Endometrial microvascular endothelial cells (primary cell): ENCODE data around the gene SYNJ2. TPM values are rescaled to one million over a fixed set of nuclear protein-coding genes. Genes with fewer than 3 reads are reported as not detected.
"Not testable (repeated sequence)": the region's sequence is repeated elsewhere in the genome, so short reads cannot be mapped to it uniquely, and the experiment has no call there.

Experiments used
- in situ Hi-C: cut with HindIII; loops from 2 replicates; pipeline ENCODE4 v1.10.0; 2017; ENCODE audit warnings: low sequenced_read_pairs, low pct_unique_long_range_greater_than_20kb; ENCODE audit errors: inconsistent ontology term
- total RNA-seq: library from RNA; depleted of rRNA; stranded (reverse); fragments of >200 nt; gene quantifications from one replicate; pipeline ENCODE4 v1.2.3, GENCODE V29; 2015; ENCODE audit errors: inconsistent ontology term

The SYNJ2 gene, protein sequence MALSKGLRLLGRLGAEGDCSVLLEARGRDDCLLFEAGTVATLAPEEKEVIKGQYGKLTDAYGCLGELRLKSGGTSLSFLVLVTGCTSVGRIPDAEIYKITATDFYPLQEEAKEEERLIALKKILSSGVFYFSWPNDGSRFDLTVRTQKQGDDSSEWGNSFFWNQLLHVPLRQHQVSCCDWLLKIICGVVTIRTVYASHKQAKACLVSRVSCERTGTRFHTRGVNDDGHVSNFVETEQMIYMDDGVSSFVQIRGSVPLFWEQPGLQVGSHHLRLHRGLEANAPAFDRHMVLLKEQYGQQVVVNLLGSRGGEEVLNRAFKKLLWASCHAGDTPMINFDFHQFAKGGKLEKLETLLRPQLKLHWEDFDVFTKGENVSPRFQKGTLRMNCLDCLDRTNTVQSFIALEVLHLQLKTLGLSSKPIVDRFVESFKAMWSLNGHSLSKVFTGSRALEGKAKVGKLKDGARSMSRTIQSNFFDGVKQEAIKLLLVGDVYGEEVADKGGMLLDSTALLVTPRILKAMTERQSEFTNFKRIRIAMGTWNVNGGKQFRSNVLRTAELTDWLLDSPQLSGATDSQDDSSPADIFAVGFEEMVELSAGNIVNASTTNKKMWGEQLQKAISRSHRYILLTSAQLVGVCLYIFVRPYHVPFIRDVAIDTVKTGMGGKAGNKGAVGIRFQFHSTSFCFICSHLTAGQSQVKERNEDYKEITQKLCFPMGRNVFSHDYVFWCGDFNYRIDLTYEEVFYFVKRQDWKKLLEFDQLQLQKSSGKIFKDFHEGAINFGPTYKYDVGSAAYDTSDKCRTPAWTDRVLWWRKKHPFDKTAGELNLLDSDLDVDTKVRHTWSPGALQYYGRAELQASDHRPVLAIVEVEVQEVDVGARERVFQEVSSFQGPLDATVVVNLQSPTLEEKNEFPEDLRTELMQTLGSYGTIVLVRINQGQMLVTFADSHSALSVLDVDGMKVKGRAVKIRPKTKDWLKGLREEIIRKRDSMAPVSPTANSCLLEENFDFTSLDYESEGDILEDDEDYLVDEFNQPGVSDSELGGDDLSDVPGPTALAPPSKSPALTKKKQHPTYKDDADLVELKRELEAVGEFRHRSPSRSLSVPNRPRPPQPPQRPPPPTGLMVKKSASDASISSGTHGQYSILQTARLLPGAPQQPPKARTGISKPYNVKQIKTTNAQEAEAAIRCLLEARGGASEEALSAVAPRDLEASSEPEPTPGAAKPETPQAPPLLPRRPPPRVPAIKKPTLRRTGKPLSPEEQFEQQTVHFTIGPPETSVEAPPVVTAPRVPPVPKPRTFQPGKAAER (N-terminal part only)
- total RNA-seq: 66.0 TPM

DNA sequence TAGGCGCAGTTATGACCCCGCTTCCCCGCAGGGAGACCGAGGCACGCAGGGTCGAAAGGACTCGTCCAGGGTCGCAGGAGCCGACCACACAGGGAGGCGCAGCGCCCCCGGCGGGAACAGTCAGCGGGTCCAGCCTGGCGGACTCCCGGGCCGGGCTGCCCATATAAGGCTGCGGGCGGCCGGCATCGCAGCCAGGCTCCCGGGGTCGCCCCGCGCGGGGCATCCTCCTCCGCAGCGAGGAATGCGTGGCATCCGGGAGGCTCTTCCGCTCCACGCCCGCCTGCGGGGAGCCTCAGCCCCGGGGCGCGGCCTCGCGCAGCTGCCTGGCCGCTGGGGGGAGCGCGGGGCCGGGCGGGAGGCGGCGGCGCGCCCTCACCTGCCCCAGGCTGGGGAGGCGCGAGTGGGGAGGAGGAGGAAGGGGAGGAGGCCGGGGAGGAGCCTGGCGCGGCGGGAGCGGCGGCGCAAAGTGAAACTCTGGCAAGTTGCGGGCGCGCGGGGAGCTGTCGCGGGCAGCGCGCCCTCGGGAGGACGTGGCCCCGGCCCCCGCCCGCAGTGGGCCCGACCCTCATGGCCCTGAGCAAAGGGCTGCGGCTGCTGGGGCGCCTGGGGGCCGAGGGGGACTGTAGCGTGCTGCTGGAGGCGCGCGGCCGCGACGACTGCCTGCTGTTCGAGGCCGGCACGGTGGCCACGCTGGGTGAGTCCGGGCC is at the start of gene SYNJ2:
TSS of gene SYNJ2 (plus strand) at position 469 of the 707 bp plus-strand sequence. CDS start at position 568, 99 bp downstream.
- in situ Hi-C loops: no loop called here

DNA sequence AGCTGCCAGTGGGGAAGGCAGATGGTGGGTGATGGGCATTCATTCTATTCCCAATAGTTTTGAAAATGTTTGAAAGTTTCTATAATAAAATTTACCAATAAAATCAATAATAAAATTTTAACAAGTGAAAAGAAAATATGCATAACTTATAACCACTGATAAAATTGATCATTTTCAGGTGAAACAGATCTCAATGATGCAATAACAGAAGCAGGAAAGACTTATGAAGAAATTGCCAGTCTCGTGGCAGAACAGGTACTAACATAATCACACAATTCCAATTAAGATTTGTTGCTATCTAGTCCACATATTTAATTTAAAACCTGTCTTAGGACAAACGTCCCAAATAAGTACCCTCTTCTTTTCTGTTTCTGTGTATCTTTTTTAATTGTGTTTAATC is 45.9 kb upstream of the SYNJ2 start:
- in situ Hi-C loops: no loop called here

DNA sequence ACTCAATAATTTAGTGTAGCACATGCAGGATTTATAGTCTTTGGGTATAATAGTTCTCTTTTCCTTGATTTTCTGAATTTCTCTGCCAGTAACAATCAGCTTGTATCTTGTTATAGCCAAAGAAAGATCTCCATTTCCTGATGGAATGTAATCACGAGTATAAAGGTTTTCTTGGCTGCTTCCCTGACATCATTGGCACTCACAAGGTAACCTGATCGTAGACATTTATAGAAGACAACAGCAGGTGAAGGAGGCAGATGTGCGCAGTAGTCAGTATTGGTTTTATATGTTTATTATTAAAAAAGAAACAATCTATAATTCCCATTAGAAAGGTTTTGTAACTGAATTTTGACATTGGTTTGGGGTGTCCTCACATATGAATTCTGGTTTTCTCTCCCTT is 44.3 kb upstream of the SYNJ2 start:
- in situ Hi-C loops: no loop called here

DNA sequence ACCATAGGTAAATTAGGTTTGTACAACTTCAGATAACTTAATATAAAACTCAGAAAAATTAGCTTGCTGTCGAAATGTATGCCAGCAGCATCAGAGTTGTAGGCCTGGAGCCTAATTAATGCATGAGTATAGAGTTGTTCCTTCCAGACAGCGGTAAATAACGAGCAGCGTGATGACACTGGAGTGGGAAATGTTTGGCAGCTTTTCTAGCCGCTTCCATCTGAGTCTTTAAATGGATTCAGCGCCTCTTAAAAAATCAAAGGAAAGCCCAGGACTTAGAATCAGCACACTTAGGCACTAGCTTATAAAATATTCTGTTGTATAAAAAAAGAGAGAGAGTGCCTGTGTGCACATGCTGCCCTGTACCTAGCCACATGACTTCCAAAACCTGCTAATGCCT is 43.7 kb upstream of the SYNJ2 start:
- in situ Hi-C loops: no loop called here

DNA sequence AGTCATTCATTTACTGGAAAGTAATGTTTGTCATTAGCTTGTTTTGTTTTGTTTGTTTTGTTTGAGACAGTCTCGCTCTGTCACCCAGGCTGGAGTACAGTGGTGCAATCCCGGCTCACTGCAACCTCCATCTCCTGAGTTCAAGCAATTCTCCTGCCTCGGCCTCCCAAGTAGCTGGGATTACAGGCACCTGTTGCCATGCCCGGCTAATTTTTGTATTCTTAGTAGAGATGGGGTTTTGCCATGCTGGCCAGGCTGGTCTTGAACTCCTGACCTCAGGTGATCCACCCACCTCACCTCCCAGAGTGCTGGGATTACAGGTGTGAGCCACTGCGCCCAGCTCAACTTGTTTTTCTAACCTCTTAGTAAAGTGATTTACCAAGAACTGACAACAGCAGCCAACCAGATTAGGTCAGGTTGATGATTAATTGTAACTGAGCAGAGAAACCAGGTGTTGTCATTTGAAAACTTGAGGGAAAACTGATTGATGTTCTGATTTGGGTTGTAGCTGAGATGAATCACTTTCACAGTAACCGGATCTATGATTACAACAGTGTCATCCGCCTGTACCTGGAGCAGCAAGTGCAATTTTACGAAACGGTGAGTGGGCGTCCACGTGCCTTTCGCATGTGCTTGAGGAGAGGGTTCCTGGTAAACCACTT is 41.2 kb upstream of the SYNJ2 start:
- in situ Hi-C loops: not testable (repeated sequence)

DNA sequence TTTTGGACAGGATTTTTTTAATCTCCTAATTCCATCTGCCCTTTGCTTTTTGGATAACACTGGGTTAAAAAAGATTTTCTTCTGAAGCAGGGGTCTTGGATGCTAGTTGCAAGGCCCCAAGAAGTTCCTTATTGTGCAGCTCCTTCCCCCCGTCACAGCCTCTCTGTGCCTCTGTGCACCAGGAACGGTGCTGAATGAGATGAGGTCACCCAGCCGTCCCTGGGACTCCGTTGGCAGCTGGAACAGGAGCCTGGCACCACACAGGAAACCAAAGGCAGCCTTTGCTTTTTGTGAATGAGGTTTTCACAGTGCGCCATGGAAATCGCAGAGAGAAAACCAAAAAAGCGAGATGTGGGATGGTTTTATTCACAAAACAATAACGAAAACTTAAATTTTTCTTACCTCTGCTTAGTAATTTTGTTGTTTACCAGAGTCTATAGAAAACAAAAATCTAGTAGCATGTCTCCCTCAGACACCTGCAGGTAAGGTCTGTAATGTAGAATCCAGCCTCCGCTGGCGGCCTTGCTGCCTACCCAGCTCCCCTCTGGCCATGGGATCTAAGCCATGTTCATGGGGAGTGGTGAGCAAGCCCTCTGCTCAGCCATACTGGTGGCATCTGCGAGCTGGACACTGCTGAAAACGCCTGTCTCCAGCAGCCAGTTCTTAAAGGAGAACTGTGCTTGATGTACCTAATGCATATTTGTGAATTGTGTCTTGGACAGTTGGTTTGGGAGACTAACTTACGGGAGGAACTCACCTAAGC is 40.4 kb upstream of the SYNJ2 start:
- in situ Hi-C loops: no loop called here

DNA sequence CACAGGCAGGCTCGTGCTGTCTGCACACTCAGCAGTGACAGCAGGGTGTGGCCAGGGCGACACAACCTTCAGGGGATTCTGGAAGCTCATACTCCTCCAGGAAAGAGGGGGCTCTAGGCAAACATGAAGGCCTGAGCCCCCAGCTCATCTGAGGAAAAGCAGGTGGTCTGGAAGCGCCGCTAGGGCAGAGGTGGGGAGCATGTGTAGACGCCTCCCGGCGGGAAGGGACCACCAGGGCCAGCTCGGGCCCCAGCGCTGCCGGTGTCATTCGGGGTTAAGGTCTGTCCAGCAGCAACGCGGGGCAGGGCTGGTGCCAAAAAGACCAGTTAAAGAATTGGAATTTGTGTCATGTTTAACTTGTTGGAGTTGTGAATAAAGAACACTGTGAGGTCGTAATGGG is 39.3 kb upstream of the SYNJ2 start:
- in situ Hi-C loops: no loop called here

DNA sequence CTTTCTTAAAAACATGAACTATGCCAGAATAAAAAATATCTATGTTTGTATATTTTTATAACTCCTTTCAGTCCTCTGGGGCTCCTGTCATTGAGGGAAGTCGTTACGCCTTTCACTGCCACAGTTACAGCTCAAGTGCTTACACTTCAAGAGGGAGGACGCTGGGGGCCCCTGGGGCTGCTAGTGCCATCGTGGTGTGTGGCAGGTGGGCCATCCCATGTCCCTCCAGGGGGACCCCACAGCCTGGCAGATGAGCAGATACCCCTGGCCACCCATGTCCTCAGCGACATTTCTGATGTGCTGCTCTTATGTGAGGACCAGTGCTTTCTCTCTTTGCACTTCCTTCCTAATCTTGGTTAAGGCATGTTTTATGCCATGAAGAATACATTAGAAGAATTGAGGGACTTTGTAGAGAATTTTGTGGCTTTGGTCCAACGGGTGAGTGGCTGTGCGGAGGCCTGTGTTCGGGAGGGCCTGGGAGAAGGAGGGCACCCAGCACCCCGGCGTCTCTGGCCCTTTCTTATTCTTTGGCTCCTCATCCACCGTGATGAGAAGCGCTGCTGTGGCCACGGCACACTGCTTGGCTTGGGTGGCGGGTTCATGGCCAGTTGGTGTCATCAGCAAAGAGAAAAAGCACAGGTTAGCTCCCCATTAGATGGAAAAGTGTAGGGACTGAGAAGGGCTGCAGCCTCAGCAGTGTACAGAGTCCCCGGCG is 38.3 kb upstream of the SYNJ2 start:
- in situ Hi-C loops: no loop called here

DNA sequence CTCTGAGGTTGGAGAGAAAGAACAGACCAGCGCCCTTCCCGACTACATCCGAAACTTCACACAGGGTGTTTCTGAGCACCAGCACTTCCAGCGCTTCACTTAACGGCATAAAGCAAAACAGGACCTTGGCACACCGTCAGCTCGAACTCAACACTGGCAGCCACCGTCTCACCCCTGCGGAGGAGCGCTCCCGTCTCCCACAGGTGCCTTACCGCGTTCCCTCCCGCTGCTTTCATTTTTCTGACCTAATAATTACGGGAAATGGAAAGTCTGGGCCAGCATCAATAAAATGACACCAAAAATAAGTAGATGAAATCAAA is 37.7 kb upstream of the SYNJ2 start:
- in situ Hi-C loops: no loop called here

DNA sequence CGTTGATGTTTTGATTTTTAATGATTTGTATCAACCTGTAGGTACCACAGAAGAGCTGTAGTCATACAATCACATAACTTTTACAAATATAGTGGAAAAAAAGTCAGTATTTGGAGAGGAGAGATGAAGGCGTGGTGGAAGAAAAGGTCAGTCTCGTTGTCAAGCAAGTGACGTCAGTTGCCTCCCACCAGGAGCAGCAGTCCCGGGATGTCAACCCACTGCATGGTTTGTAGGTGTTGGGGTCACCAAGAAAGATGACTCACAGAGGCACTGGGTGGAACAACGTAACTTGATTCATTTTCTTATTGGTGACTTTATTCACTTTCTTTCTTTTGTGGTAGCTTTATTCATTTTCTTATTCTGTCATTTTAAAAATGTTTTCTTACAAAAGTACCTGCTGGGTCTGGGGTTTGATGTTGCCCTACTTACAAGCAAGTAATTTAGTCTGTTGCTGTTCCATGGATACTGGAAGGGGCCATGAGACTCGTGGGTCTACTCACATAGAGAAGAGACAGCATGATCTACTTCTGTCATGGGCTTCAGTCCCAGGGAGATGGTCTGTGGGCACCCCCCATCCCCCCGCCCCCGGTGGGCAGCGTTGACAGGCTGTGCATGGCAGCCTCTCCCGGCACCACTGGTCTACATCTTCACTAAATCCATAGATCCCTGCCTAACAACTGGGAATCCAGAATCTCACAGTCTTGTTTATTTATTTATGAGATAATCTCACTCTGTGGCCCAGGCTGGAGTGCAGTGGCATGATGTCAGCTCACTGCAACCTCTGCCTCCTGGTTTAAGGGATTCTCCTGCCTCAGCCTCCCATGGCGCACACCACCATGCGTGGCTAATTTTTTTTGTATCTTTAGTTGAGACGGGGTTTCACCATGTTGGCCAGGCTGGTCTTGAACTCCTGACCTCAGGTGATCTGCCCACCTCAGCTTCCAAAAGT is 36.4 kb upstream of the SYNJ2 start:
- in situ Hi-C loops: no loop called here

DNA sequence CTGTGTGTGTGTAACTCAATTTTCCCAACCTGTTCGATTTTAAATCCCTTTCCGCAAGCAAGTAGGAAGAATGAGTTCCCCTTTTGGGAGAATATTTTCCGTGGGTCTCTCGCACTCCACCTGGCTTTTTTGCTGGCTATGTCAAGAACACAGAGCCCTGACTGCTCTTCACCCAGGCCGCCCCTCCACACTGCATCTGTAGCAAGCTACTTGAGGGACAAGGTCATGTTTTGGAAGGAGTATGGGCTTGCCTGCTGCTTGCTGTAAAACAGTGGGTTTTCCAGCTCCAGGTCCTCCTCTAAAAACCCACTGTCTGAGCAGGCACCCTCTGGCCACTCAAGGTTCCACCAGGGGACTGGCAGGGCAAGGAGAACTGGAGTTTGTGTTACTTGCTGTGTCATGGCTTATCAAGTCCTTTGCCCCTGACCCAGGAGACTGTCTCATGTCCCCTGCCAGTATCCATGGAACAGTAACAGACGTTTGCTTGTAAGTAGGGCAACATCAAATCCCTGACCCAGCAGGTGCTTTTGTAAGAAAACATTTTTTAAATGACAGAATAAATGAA is 35.5 kb upstream of the SYNJ2 start:
- in situ Hi-C loops: no loop called here

DNA sequence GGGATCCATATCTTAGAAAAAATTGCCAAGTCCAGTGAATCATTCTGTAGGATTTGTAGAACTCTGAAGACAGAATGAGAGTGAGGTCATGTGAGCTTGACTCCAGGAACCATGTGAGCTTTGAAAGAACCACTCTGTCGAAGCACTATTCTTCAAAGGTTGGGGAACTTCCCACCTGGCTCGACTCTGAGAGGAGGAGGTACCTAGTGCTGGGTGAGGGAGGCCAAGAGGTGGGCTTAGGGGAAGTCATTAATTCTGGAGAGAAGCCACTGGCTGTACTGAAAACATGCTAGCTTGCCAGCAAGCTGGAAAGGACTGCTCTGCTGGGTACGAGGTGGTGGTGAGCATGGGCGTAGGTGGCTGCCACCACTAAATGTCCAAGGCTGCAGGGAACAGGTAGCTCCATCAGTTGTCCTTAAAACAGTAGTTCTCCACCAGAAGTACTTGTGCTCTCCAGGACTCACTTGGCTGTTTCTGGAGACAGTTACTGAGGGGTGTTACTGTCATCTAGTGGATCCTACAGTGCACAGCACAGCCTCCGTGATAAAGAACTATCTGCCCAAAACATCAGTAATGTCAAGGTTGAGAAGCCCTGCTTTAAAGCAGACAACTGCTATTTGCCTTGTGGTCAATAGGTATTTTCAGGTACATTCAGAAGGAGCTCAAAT is 34.7 kb upstream of the SYNJ2 start:
- in situ Hi-C loops: no loop called here

DNA sequence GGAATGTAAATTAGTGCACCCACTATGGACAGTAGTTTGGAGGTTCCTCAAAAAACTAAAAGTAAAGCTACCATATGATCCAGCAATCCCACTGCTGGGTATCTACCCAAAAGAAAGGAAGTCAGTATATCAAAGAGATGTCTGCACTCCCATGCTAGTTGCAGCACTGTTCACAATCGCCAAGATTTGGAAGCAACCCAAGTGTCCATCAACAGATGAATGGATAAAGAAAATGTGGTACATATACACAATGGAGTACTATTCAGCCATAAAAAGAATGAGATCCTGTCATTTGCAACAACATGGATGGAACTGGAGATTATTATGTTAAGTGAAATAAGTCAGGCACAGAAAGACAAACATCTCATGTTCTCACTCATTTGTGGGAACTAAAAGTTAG is 30.8 kb upstream of the SYNJ2 start:
- in situ Hi-C loops: not testable (repeated sequence)

DNA sequence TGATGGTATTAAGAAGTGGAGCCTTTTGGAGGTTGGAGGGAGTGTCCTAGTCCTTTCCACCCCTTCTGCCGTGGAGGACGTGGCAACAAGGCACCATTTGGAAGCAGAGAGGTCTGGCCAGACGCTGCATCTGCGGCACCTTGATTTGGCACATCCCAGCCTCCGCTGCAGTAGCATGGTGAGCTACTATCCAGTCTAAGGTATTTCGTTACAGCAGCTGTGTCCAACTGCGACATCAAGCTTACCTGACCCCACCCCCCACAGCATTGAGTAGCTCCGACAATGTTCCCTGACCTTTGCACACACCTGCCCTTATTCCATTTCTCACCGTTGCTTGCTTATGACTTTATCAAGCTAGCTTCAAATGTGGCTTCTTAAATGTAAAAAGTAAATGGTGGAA is 29.8 kb upstream of the SYNJ2 start:
- in situ Hi-C loops: no loop called here

DNA sequence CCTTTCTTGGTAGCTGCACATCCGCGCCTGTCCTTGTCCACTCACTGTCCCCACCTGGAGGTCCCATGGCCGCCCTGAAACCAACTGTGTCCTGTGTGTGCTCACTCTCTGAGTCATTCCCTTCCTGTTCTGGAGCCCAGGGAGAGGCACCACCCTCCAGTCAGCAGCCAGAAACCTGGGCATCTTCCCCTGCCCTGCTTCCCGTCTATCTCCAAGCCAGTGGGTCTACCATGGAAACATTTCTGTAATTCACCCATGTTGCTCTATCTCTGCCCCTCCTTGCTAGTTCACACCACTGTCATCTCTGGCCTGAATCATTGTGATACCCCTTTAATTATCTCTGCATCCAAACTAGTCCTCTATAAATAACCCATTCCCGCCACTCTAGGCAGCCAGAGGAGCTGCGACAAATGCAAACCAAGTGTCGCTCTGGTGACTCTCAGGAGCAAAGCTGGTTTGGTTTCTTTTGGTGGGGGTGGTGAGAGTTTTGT is 28.8 kb upstream of the SYNJ2 start:
- in situ Hi-C loops: no loop called here
